Measurements from ENCODE around the gene ERC2. TPM values are rescaled to one million over a fixed set of nuclear protein-coding genes. Genes with fewer than 3 reads are reported as not detected.

The ERC2 gene
- total and polyA plus RNA-seq, 2 donors (not counting 3 experiments of a cell fraction or from before 2014, with no cell fraction given): 5.6 to 15.5 TPM

- no peaks in the 10 kb centered on the region for H3K9me1 ChIP-seq (replicated peaks; ENCODE audit: control insufficient read depth, extremely low read depth, insufficient read depth, low read length)
- H3K36me3 ChIP-seq (ENCODE audit: control insufficient read depth in 2 of 2, extremely low read depth in 1 of 2, insufficient read depth in 2 of 2, low read length in 2 of 2): no peaks in the 10 kb centered on the region
- H3K4me3 ChIP-seq (replicated peaks in 1 of 3; ENCODE audit: insufficient read depth in 1 of 3, low read depth in 1 of 3, low read length in 3 of 3): no peak overlapping the region
- no peak overlapping the region for H2AFZ ChIP-seq (ENCODE audit: low read depth, low read length)
- TF ChIP-seq JUN (IDR thresholded peaks at IDR 0.05; ENCODE audit: borderline replicate concordance, insufficient read depth, insufficient read length, low read depth) (no peak), MYC (IDR thresholded peaks at IDR 0.05; ENCODE audit: low read depth, low read length) (no peak), POLR2AphosphoS5 (IDR thresholded peaks at IDR 0.05; ENCODE audit: insufficient read depth, low read depth, low read length) (no peak), POLR2A (IDR thresholded peaks at IDR 0.05; ENCODE audit: low read depth, low read length) (no peak), FOS (IDR thresholded peaks at IDR 0.05; ENCODE audit: borderline replicate concordance, insufficient read depth, low read length) (no peak)
- TF ChIP-seq, protein P1, sequence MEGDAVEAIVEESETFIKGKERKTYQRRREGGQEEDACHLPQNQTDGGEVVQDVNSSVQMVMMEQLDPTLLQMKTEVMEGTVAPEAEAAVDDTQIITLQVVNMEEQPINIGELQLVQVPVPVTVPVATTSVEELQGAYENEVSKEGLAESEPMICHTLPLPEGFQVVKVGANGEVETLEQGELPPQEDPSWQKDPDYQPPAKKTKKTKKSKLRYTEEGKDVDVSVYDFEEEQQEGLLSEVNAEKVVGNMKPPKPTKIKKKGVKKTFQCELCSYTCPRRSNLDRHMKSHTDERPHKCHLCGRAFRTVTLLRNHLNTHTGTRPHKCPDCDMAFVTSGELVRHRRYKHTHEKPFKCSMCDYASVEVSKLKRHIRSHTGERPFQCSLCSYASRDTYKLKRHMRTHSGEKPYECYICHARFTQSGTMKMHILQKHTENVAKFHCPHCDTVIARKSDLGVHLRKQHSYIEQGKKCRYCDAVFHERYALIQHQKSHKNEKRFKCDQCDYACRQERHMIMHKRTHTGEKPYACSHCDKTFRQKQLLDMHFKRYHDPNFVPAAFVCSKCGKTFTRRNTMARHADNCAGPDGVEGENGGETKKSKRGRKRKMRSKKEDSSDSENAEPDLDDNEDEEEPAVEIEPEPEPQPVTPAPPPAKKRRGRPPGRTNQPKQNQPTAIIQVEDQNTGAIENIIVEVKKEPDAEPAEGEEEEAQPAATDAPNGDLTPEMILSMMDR (IDR thresholded peaks at IDR 0.05; ENCODE audit: extremely low read depth in 1 of 2, insufficient read depth in 1 of 2, low read depth in 1 of 2, low read length in 2 of 2): no peak
- FAIRE-seq (no peak), DNase-seq (ENCODE audit: low read depth, low spot score) (no peak)
- no peak overlapping the region for H3K27ac ChIP-seq (ENCODE audit: insufficient read depth, low read depth, low read length)
- ChIA-PET CTCF (no interaction called here), POLR2A (no interaction called here)
- H3K27me3 ChIP-seq (ENCODE audit: control insufficient read depth in 2 of 2, insufficient read depth in 2 of 2, low read length in 2 of 2): no peaks in the 10 kb centered on the region
- no TSS peak for BruUV-seq (replicated peaks)
- dilution Hi-C loops (cut with MboI; ENCODE audit: extremely low pct_ligation_motif_present, low sequenced_read_pairs) (no loop called here), intact Hi-C loops (cut with micrococcal nuclease) (loop anchor here (10.0 kb wide), 1 partner anchor 252 kb away; no protein-coding TSS in a partner anchor)
- H3K79me2 ChIP-seq (ENCODE audit: control insufficient read depth, insufficient read depth, low read length): no peaks in the 10 kb centered on the region
- no peak overlapping the region for H3K4me2 ChIP-seq (ENCODE audit: insufficient read depth, low read length)
- H4K20me1 ChIP-seq (replicated peaks; ENCODE audit: control insufficient read depth, extremely low read depth, insufficient read depth, low read length): no peaks in the 10 kb centered on the region
- no peaks in the 10 kb centered on the region for H3K9me3 ChIP-seq (replicated peaks; ENCODE audit: control insufficient read depth, insufficient read depth, low read length)
- no peak overlapping the region for H3K9ac ChIP-seq (replicated peaks; ENCODE audit: extremely low read depth, insufficient read depth, low read length)
- no peaks in the 10 kb centered on the region for H3K4me1 ChIP-seq (ENCODE audit: control insufficient read depth, extremely low read depth, insufficient read depth, low read length)
Measured at GRCh38 chr3:55792742-55793141, 675.5 kb downstream of the ERC2 start.

DNA sequence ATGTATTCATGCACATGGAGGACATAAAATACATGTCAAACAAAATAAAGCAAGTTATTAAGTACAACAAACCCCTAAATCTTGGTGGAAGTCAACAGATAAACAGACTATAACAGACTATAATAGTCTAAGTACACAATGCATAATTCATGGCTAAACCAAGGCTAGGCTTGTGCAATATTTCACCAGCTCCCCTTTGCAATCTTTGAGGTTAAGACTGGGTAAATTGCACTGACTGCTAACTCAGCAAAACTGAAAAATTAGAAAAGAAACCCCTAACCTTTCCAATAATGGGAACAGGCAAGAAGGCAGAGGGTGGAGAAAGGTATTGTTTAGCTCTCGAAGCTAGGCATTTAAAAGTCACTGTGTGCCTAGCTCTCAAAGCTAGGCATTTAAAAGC is 676.3 kb downstream of the ERC2 start:
- no peak overlapping the region for H3K4me2 ChIP-seq (ENCODE audit: insufficient read depth, low read length)
- no peaks in the 10 kb centered on the region for H3K9me3 ChIP-seq (replicated peaks; ENCODE audit: control insufficient read depth, insufficient read depth, low read length)
- POLR2A ChIA-PET: no interaction called here
- no peaks in the 10 kb centered on the region for H3K27me3 ChIP-seq (ENCODE audit: control insufficient read depth in 2 of 2, insufficient read depth in 2 of 2, low read length in 2 of 2)
- FAIRE-seq (no peak), DNase-seq (ENCODE audit: low read depth, low spot score) (no peak)
- no peaks in the 10 kb centered on the region for H3K79me2 ChIP-seq (ENCODE audit: control insufficient read depth, insufficient read depth, low read length)
- no peak overlapping the region for H2AFZ ChIP-seq (ENCODE audit: low read depth, low read length)
- H3K36me3 ChIP-seq (ENCODE audit: control insufficient read depth in 2 of 2, extremely low read depth in 1 of 2, insufficient read depth in 2 of 2, low read length in 2 of 2): no peaks in the 10 kb centered on the region
- no peaks in the 10 kb centered on the region for H4K20me1 ChIP-seq (replicated peaks; ENCODE audit: control insufficient read depth, extremely low read depth, insufficient read depth, low read length)
- H3K4me1 ChIP-seq (ENCODE audit: control insufficient read depth, extremely low read depth, insufficient read depth, low read length): no peaks in the 10 kb centered on the region
- dilution Hi-C loops (cut with MboI; ENCODE audit: extremely low pct_ligation_motif_present, low sequenced_read_pairs) (no loop called here), intact Hi-C loops (cut with micrococcal nuclease) (loop anchor here (10.0 kb wide), 1 partner anchor 253 kb away; no protein-coding TSS in a partner anchor)
- H3K9ac ChIP-seq (replicated peaks; ENCODE audit: extremely low read depth, insufficient read depth, low read length): no peak overlapping the region
- H3K4me3 ChIP-seq (replicated peaks in 1 of 3; ENCODE audit: insufficient read depth in 1 of 3, low read depth in 1 of 3, low read length in 3 of 3): no peak overlapping the region
- TF ChIP-seq POLR2A (IDR thresholded peaks at IDR 0.05; ENCODE audit: low read depth, low read length) (no peak), EZH2 (IDR thresholded peaks at IDR 0.05; ENCODE audit: borderline replicate concordance, low read depth, low read length, severe bottlenecking) (no peak), MAX (IDR thresholded peaks at IDR 0.05; ENCODE audit: insufficient read depth, insufficient read length) (no peak), POLR2AphosphoS5 (IDR thresholded peaks at IDR 0.05; ENCODE audit: insufficient read depth, low read depth, low read length) (no peak), JUN (IDR thresholded peaks at IDR 0.05; ENCODE audit: borderline replicate concordance, insufficient read depth, insufficient read length, low read depth) (no peak), FOS (IDR thresholded peaks at IDR 0.05; ENCODE audit: borderline replicate concordance, insufficient read depth, low read length) (no peak), MYC (IDR thresholded peaks at IDR 0.05; ENCODE audit: low read depth, low read length) (no peak), GATA2 (IDR thresholded peaks at IDR 0.05; ENCODE audit: insufficient read depth, insufficient read length, low read depth, low read length) (no peak)
- TF ChIP-seq, protein P1 (IDR thresholded peaks at IDR 0.05; ENCODE audit: extremely low read depth in 1 of 2, insufficient read depth in 1 of 2, low read depth in 1 of 2, low read length in 2 of 2): no peak
- H3K9me1 ChIP-seq (replicated peaks; ENCODE audit: control insufficient read depth, extremely low read depth, insufficient read depth, low read length): no peaks in the 10 kb centered on the region
- BruUV-seq (replicated peaks): no TSS peak
- CTCF ChIA-PET: no interaction called here
- no peak overlapping the region for H3K27ac ChIP-seq (ENCODE audit: insufficient read depth, low read depth, low read length)
